Right atrium auricular region (tissue), 2 donors: ENCODE data around the gene ASTN2. TPM values are rescaled to one million over a fixed set of nuclear protein-coding genes. Genes with fewer than 3 reads are reported as not detected.

Experiments used
- DNase-seq: peaks from one replicate; pipeline ENCODE4 v3.0.0-alpha.2; 2019; ENCODE audit warnings: low spot score
- H3K27ac ChIP-seq, 2 donors: fragments of 200-600 bp; sonication (generic); 1 replicate in 1 of 2; 2 replicates in 1 of 2; pipeline ENCODE4 v1.5.1; 2016 to 2019
- H3K27me3 ChIP-seq, 2 donors: fragments of 200-600 bp; sonication (generic); one replicate each; pipeline versions ENCODE4 v1.5.1 to v1.6.0; 2017 to 2019
- H3K36me3 ChIP-seq: fragments of 200-600 bp; sonication (generic); one replicate; pipeline ENCODE4 v1.5.1; 2016
- H3K4me1 ChIP-seq, 2 donors: fragments of 200-600 bp; sonication (generic); one replicate each; pipeline versions ENCODE4 v1.5.1 to v1.6.0; 2017 to 2019
- H3K4me3 ChIP-seq, 2 donors: fragments of 200-600 bp; sonication (generic); 1 replicate in 1 of 2; 2 replicates in 1 of 2; pipeline ENCODE4 v1.5.1; 2017 to 2019; ENCODE audit warnings: mild to moderate bottlenecking in 1 of 2, moderate library complexity in 1 of 2
- H3K9me3 ChIP-seq, 2 donors: fragments of 200-600 bp; sonication (generic); one replicate each; pipeline ENCODE4 v1.5.1; 2019
- total RNA-seq, 2 donors: library from RNA; depleted of rRNA; stranded (reverse); fragments of >200 nt; gene quantifications; one replicate each; pipeline ENCODE4 v1.1.0, GENCODE V29; 2016
- TF ChIP-seq, protein P1 (sequence below), 2 donors: fragments of 200-600 bp; sonication (generic); IDR thresholded peaks; one replicate each; pipeline ENCODE4 v1.5.1; 2019; ENCODE audit warnings: antibody characterized with exemption in 2 of 2

Gene ASTN2
- total RNA-seq, 2 donors from 2014 or later, result 11.1 to 32.2 TPM

DNA sequence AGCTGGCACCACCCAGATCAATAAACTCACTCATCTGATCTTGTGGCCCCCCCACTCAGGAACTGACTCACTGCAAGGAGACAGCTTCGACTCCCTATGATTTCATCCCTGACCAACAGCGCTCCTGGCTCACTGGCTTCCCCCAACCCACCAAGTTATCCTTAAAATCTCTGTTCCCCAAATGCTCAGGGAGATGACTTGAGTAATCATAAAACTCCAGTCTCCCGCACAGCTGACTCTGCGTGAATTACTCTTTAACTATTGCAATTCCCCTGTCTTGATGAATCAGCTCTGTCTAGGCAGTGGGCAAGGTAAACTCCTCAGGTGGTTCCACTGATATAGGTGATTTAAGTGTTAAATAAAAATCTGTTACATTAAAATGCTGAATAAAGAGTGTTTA, 729.7 kb downstream of the ASTN2 start:
- Histone ChIP-seq H3K9me3 (no peaks in the 10 kb centered on the region), H3K27me3 (no peaks in the 10 kb centered on the region), H3K4me3 (no peak overlapping the region), H3K4me1 (peaks cover 0 to 32% of the 10 kb centered on the region in 2 donors), H3K27ac (no peak overlapping the region), H3K36me3 (no peaks in the 10 kb centered on the region)
- DNase-seq, result no peak
- TF ChIP-seq, protein P1, sequence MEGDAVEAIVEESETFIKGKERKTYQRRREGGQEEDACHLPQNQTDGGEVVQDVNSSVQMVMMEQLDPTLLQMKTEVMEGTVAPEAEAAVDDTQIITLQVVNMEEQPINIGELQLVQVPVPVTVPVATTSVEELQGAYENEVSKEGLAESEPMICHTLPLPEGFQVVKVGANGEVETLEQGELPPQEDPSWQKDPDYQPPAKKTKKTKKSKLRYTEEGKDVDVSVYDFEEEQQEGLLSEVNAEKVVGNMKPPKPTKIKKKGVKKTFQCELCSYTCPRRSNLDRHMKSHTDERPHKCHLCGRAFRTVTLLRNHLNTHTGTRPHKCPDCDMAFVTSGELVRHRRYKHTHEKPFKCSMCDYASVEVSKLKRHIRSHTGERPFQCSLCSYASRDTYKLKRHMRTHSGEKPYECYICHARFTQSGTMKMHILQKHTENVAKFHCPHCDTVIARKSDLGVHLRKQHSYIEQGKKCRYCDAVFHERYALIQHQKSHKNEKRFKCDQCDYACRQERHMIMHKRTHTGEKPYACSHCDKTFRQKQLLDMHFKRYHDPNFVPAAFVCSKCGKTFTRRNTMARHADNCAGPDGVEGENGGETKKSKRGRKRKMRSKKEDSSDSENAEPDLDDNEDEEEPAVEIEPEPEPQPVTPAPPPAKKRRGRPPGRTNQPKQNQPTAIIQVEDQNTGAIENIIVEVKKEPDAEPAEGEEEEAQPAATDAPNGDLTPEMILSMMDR (IDR thresholded peaks at IDR 0.05), result no peak

DNA sequence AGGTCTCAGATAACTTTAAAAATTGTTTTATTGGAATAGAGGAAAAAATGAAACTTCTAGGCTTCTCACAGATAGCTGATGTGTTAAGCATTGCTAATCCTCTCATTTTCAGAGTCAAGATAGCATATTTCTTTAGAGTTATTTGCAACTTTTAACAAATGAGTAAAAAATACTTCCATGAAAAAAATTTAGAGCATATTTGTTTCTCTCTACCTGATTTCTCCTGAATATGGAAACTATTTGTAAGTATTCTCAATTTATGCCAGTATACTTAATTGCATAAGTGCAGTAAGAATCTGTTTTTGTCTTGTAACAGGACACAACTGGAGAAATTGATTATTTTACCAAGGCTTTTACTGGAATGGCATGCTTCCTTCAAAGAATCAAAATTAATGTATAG, 731.3 kb downstream of the ASTN2 start:
- TF ChIP-seq, protein P1 (IDR thresholded peaks at IDR 0.05), result no peak
- Histone ChIP-seq H3K36me3 (no peaks in the 10 kb centered on the region), H3K27me3 (no peaks in the 10 kb centered on the region), H3K4me1 (peaks cover 0 to 19% of the 10 kb centered on the region in 2 donors), H3K9me3 (no peaks in the 10 kb centered on the region), H3K27ac (no peak overlapping the region), H3K4me3 (no peak overlapping the region)
- no peak for DNase-seq

DNA sequence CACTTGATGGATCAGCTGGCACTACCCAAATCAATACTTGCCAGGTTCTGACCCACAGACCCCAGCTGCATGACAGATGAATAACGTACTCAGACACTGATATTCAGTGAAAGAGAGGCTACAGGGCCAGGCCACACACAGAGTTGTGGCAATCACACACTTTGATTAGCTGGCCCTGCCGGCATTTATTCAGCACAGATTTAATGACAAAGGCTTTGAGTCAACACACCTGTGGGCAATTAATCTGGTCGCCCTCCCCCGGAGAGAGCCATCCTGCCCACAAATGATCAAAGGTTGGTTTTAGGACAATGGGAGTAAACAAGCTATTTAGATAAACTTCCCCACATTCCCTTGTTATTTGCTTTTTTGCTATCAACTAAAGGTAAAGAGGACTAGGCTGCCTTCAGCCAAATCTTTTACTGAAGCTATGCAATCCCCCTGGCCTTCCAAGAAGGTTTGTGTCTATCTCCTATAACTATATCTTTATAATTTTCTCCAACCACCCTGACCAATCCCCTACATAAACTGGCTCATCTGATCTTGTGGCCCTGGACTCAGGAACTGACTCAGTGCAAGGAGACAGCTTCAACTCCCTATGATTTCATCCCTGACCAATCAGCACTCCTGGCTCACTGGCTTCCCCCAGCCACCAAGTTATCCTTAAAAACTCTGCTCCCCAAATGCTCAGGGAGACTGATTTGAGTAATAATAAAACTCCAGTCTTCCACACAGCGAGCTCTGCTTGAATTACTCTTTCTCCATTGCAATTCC, 740.5 kb downstream of the ASTN2 start:
- no peak overlapping the region for H3K4me3 ChIP-seq
- no peaks in the 10 kb centered on the region for H3K36me3 ChIP-seq
- DNase-seq, result no peak
- TF ChIP-seq, protein P1 (IDR thresholded peaks at IDR 0.05), result no peak
- H3K27ac ChIP-seq, result no peak overlapping the region
- H3K27me3 ChIP-seq, result no peaks in the 10 kb centered on the region
- H3K4me1 ChIP-seq, result no peaks in the 10 kb centered on the region
- H3K9me3 ChIP-seq, result peaks cover 0 to 10% of the 10 kb centered on the region in 2 donors

DNA sequence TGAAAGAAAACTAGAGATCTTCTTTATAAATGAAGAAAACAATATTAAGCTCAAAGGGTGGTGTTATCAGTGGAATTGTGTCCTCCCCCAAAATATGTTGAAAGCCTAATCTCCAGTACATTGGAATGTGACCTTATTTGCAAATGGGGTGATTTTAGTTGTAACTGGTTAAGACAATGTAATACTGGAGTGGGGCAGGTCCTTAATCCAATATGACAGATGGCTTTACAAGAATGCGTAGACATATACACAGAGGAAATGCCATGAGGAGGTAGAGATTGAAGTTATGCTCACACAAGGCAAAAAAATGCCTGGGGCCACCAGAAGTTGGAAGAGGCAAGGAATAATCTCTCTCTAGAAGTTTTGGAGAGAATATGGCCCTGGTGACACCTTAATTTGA, 741.5 kb downstream of the ASTN2 start:
- H3K27ac ChIP-seq, result no peak overlapping the region
- TF ChIP-seq, protein P1 (IDR thresholded peaks at IDR 0.05), result no peak
- no peaks in the 10 kb centered on the region for H3K27me3 ChIP-seq
- H3K36me3 ChIP-seq, result no peaks in the 10 kb centered on the region
- H3K4me3 ChIP-seq, result no peak overlapping the region
- no peak for DNase-seq
- no peaks in the 10 kb centered on the region for H3K4me1 ChIP-seq
- H3K9me3 ChIP-seq, result peaks cover 0 to 10% of the 10 kb centered on the region in 2 donors

DNA sequence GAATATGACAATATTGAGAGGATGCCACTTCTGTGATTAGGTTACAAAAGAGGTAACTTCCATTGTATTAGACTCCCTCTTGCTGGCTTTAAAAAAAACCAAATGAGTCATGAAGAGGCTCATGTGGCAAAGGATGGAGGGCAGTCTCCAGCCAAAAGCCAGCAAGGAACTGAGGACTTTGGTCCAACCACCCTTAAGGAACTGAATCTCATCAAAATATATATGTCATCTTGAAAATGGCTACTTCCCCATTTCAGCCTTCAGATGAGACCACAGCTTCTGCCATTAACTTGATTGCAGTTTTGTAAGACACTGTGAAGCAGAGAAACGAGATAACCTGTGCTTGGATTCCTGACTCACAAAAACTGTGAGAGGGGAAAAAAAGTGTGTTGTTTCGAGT, 743.3 kb downstream of the ASTN2 start:
- Histone ChIP-seq H3K27ac (no peak overlapping the region), H3K9me3 (peaks cover 0 to 10% of the 10 kb centered on the region in 2 donors), H3K36me3 (no peaks in the 10 kb centered on the region), H3K27me3 (no peaks in the 10 kb centered on the region), H3K4me3 (no peak overlapping the region), H3K4me1 (no peaks in the 10 kb centered on the region)
- TF ChIP-seq, protein P1 (IDR thresholded peaks at IDR 0.05), result no peak
- DNase-seq, result no peak
